HG03280 (cell line): ENCODE results near the gene TMEM62.
A peak's percentile ranks its signal among the peaks of the same experiment; 100 is the strongest.

Source experiments
- ATAC-seq: cut with Tn5 transposase; IDR thresholded peaks from one replicate; pipeline ENCODE4 v1.9.1; 2021; ENCODE audit warnings: mild to moderate bottlenecking, moderate library complexity; ENCODE audit not compliant: unreplicated experiment

Gene TMEM62

GRCh38 chr15:43133430-43134156 is at the start of gene TMEM62:
TSS of gene TMEM62 (plus strand) at chr15:43133586. CDS start at chr15:43133803, 217 bp downstream.
- peak; percentile 95 for ATAC-seq

- ATAC-seq, result no peak
These were observed 47.5 kb upstream of the TMEM62 start for GRCh38 chr15:43085921-43086320.

- no peak for ATAC-seq
These were observed 46.8 kb upstream of the TMEM62 start for GRCh38 chr15:43086551-43086950.

- ATAC-seq, result no peak
These were observed 41.5 kb upstream of the TMEM62 start for GRCh38 chr15:43091859-43092258.

- ATAC-seq, result no peak
These were observed 40.4 kb upstream of the TMEM62 start for GRCh38 chr15:43093026-43093425.

GRCh38 chr15:43094416-43095030 is 38.9 kb upstream of the TMEM62 start:
- ATAC-seq, result no peak

GRCh38 chr15:43095243-43095642 is 38.1 kb upstream of the TMEM62 start:
- no peak for ATAC-seq

- ATAC-seq, result no peak
These were observed 37.6 kb upstream of the TMEM62 start for GRCh38 chr15:43095708-43096347.

GRCh38 chr15:43096411-43096810 is 37.0 kb upstream of the TMEM62 start:
- ATAC-seq, result no peak

GRCh38 chr15:43099105-43099845 is 34.1 kb upstream of the TMEM62 start:
- ATAC-seq, result no peak

- ATAC-seq, result no peak
These were observed 32.4 kb upstream of the TMEM62 start for GRCh38 chr15:43100971-43101370.

GRCh38 chr15:43102187-43102586 is 31.2 kb upstream of the TMEM62 start:
- no peak for ATAC-seq

GRCh38 chr15:43103907-43104306 is 29.5 kb upstream of the TMEM62 start:
- ATAC-seq, result no peak

GRCh38 chr15:43104426-43104825 is 29.0 kb upstream of the TMEM62 start:
- ATAC-seq, result no peak

GRCh38 chr15:43105077-43105736 is 28.2 kb upstream of the TMEM62 start:
- ATAC-seq, result peak; percentile 13

GRCh38 chr15:43105778-43106485 is 27.5 kb upstream of the TMEM62 start, which contains the start of gene UBR1:
TSS of gene UBR1 (minus strand) at chr15:43106038. CDS start at chr15:43106022, 16 bp downstream.
- ATAC-seq, result peak; percentile 90

GRCh38 chr15:43106486-43106829 is 26.9 kb upstream of the TMEM62 start:
- ATAC-seq, result no peak

- ATAC-seq, result no peak
These were observed 25.6 kb upstream of the TMEM62 start for GRCh38 chr15:43107751-43108150.

- ATAC-seq, result no peak
These were observed 22.0 kb upstream of the TMEM62 start for GRCh38 chr15:43111354-43111753.

GRCh38 chr15:43118286-43118685 is 15.1 kb upstream of the TMEM62 start:
- ATAC-seq, result no peak
